HFFc6 (cell line): Measurements from ENCODE around the gene CLSTN2. TPM values are rescaled to one million over a fixed set of nuclear protein-coding genes. Genes with fewer than 3 reads are reported as not detected.

Experiments used
- DNase-seq: peaks from one replicate; pipeline ENCODE4 v3.0.0-alpha.2; 2018
- H3K27ac Mint-ChIP-seq: 2 replicates; pipeline ENCODE4 v1.8.0; 2020; ENCODE audit warnings: mild to moderate bottlenecking, mixed read lengths
- H3K27me3 Mint-ChIP-seq: 2 replicates; pipeline ENCODE4 v1.8.0; 2021; ENCODE audit warnings: mild to moderate bottlenecking, moderate library complexity, mixed read lengths; ENCODE audit not compliant: insufficient read depth
- H3K36me3 Mint-ChIP-seq: 2 replicates; pipeline ENCODE4 v1.8.0; 2021; ENCODE audit warnings: low read depth, mixed read lengths
- H3K4me1 Mint-ChIP-seq: 2 replicates; pipeline ENCODE4 v1.8.0; 2020; ENCODE audit warnings: low read depth, mixed read lengths
- H3K4me3 Mint-ChIP-seq: 2 replicates; pipeline ENCODE4 v1.8.0; 2020; ENCODE audit warnings: mild to moderate bottlenecking, moderate library complexity, mixed read lengths
- H3K9me3 Mint-ChIP-seq: 2 replicates; pipeline ENCODE4 v1.8.0; 2020; ENCODE audit warnings: mild to moderate bottlenecking, mixed read lengths
- CTCF ChIP-seq: fragments of 200-600 bp; sonication (generic); IDR thresholded peaks from 2 replicates; pipeline ENCODE4 v1.5.0; 2021; ENCODE audit warnings: antibody characterized with exemption, mild to moderate bottlenecking
- total RNA-seq, 6 experiments: library from RNA; stranded (reverse); fragmentation: NEBNext Ultra II Directional; extraction: Animal tissue kit (Norgen Biotek cat#: 25700); gene quantifications; 2 replicates in 1 of 6; 3 replicates in 5 of 6; pipeline ENCODE4 v1.2.3, GENCODE V29; 2021

CLSTN2 gene
- total RNA-seq, 6 experiments from 2014 or later = 0.05 TPM; not detected in 5

GRCh38 chr3:140530131-140530530 is 595.1 kb downstream of the CLSTN2 start:
- DNase-seq = no peak
- H3K4me3 Mint-ChIP-seq = no peak overlapping the region
- H3K27ac Mint-ChIP-seq = no peak overlapping the region
- no peaks in the 10 kb centered on the region; the same call in none of the 2 replicates for H3K27me3 Mint-ChIP-seq
- no peaks in the 10 kb centered on the region for H3K4me1 Mint-ChIP-seq
- no peak for TF ChIP-seq CTCF
- H3K36me3 Mint-ChIP-seq = no peaks in the 10 kb centered on the region
- H3K9me3 Mint-ChIP-seq = peaks cover 69% of the 10 kb centered on the region

GRCh38 chr3:140530603-140531002 is 595.6 kb downstream of the CLSTN2 start:
- Mint-ChIP-seq H3K27me3 (no peaks in the 10 kb centered on the region; the same call in none of the 2 replicates), H3K27ac (no peak overlapping the region), H3K9me3 (peaks cover 66% of the 10 kb centered on the region), H3K36me3 (no peaks in the 10 kb centered on the region), H3K4me3 (no peak overlapping the region), H3K4me1 (no peaks in the 10 kb centered on the region)
- DNase-seq = no peak
- no peak for TF ChIP-seq CTCF

GRCh38 chr3:140532793-140533330 is 597.9 kb downstream of the CLSTN2 start:
- TF ChIP-seq CTCF = no peak
- Mint-ChIP-seq H3K9me3 (peaks cover 66% of the 10 kb centered on the region), H3K4me3 (no peak overlapping the region), H3K27me3 (no peaks in the 10 kb centered on the region; the same call in 1 of the 2 replicates), H3K4me1 (no peaks in the 10 kb centered on the region), H3K27ac (no peak overlapping the region), H3K36me3 (no peaks in the 10 kb centered on the region)
- DNase-seq = no peak

- peaks cover 58% of the 10 kb centered on the region for H3K9me3 Mint-ChIP-seq
- no peak for DNase-seq
- no peak for TF ChIP-seq CTCF
These were observed 602.1 kb downstream of the CLSTN2 start for GRCh38 chr3:140536926-140537726.

GRCh38 chr3:140537727-140538082 is 602.7 kb downstream of the CLSTN2 start:
- H3K9me3 Mint-ChIP-seq = peaks cover 56% of the 10 kb centered on the region
- no peak for TF ChIP-seq CTCF
- no peaks in the 10 kb centered on the region for H3K4me1 Mint-ChIP-seq
- H3K27me3 Mint-ChIP-seq = no peaks in the 10 kb centered on the region; the same call in 1 of the 2 replicates
- no peaks in the 10 kb centered on the region for H3K36me3 Mint-ChIP-seq
- DNase-seq = no peak
- no peak overlapping the region for H3K27ac Mint-ChIP-seq
- H3K4me3 Mint-ChIP-seq = no peak overlapping the region

More at GRCh38 chr3:140536926-140537726, 602.1 kb downstream of the CLSTN2 start:
- Mint-ChIP-seq H3K27me3 (no peaks in the 10 kb centered on the region; the same call in 1 of the 2 replicates), H3K4me1 (no peaks in the 10 kb centered on the region), H3K4me3 (no peak overlapping the region), H3K27ac (no peak overlapping the region), H3K36me3 (no peaks in the 10 kb centered on the region)
